IgD-negative memory B cell (primary cell): ENCODE data around the gene CHST11. TPM values are rescaled to one million over a fixed set of nuclear protein-coding genes. Genes with fewer than 3 reads are reported as not detected.

Experiments used
- H3K27ac Mint-ChIP-seq, 3 donors: one replicate each; pipeline ENCODE4 v1.8.0; 2020 to 2022; ENCODE audit warnings: mild to moderate bottlenecking in 3 of 3, mixed read lengths in 3 of 3, moderate library complexity in 1 of 3
- H3K27me3 Mint-ChIP-seq: one replicate; pipeline ENCODE4 v1.8.0; 2021; ENCODE audit warnings: mixed read lengths
- H3K36me3 Mint-ChIP-seq: one replicate; pipeline ENCODE4 v1.8.0; 2020; ENCODE audit warnings: mild to moderate bottlenecking, mixed read lengths
- H3K4me1 Mint-ChIP-seq, 3 donors: one replicate each; pipeline ENCODE4 v1.8.0; 2020 to 2022; ENCODE audit warnings: mixed read lengths in 3 of 3, mild to moderate bottlenecking in 1 of 3
- H3K4me3 Mint-ChIP-seq, 4 donors: one replicate each; pipeline ENCODE4 v1.8.0; 2020 to 2022; ENCODE audit warnings: mild to moderate bottlenecking in 4 of 4, mixed read lengths in 4 of 4, moderate library complexity in 3 of 4
- H3K9me3 Mint-ChIP-seq, 3 donors: one replicate each; pipeline ENCODE4 v1.8.0; 2020 to 2021; ENCODE audit warnings: mixed read lengths in 3 of 3, mild to moderate bottlenecking in 1 of 3
- polyA plus RNA-seq: library from polyadenylated mRNA; unstranded; fragments of 300-500 nt; fragmentation: Illumina TruSeq; gene quantifications from one replicate; pipeline ENCODE4 v1.2.3, GENCODE V29; 2021

Gene CHST11
- polyA plus RNA-seq, 1 donor from 2014 or later: 41.7 TPM

GRCh38 chr12:104576187-104576778 is 119.5 kb downstream of the CHST11 start:
- H3K4me3 Mint-ChIP-seq: no peak overlapping the region
- H3K36me3 Mint-ChIP-seq: peaks cover 9% of the 10 kb centered on the region
- H3K9me3 Mint-ChIP-seq: no peaks in the 10 kb centered on the region
- peaks cover 45 to 54% (median 48%) of the 10 kb centered on the region in 3 donors for H3K4me1 Mint-ChIP-seq
- H3K27me3 Mint-ChIP-seq: no peaks in the 10 kb centered on the region
- H3K27ac Mint-ChIP-seq: no peak overlapping the region

- peaks cover 9% of the 10 kb centered on the region for H3K36me3 Mint-ChIP-seq
- H3K27me3 Mint-ChIP-seq: no peaks in the 10 kb centered on the region
- H3K4me1 Mint-ChIP-seq: peaks cover 44 to 57% (median 49%) of the 10 kb centered on the region in 3 donors
- H3K9me3 Mint-ChIP-seq: no peaks in the 10 kb centered on the region
- peak overlapping the region in 1 of 3 donors; percentile 92 for H3K27ac Mint-ChIP-seq
- no peak overlapping the region for H3K4me3 Mint-ChIP-seq
Observed at GRCh38 chr12:104576980-104577580, 120.3 kb downstream of the CHST11 start.

DNA sequence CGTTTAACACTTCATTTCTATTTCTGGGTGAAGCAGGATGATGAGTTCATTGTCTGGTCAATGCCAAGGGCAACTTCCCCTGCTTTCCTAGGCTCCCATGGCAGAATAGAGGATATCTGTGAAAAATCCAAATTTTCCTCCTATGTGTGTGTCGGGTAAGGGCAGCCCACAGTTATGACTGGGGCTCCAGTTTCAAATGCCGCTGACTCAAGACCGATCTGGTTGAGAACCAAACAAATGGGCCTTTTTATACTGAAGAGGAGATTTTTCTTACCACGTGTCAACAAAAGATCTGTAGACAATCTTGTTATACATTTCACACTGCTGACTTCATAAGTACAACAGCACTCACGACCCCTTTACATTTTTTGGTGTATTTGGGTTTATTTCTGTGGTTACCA is 120.8 kb downstream of the CHST11 start:
- Mint-ChIP-seq H3K4me1 (peaks cover 43 to 60% (median 51%) of the 10 kb centered on the region in 3 donors), H3K4me3 (peak overlapping the region in 1 of 4 donors; percentile 46), H3K36me3 (peaks cover 7% of the 10 kb centered on the region), H3K9me3 (no peaks in the 10 kb centered on the region), H3K27me3 (peaks cover 1% of the 10 kb centered on the region), H3K27ac (peak overlapping the region in 2 of 3 donors; percentile 86 to 92)

DNA sequence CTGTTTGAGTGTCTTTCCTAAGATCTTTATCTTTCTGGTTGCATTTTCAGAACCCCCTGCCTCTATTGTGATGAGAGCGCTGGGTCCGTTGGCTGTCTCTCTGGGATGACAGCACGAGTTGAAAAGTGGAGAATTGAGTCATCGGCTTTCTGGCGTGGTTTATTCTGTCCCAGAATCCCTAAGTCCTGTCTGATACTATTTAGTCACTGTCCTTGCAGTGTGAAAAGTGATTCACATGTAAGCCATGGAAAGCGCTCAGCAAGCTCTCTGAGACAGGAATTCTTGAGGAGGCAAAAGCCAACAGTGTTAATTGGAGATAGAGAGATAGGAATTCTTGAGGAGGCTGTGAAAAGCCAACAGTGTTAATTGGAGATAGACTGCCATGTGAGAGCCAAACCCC is 121.7 kb downstream of the CHST11 start:
- H3K27ac Mint-ChIP-seq: peak overlapping the region in 1 of 3 donors; percentile 92
- peaks cover 4% of the 10 kb centered on the region for H3K36me3 Mint-ChIP-seq
- no peak overlapping the region for H3K4me3 Mint-ChIP-seq
- H3K27me3 Mint-ChIP-seq: peaks cover 3% of the 10 kb centered on the region
- H3K4me1 Mint-ChIP-seq: peaks cover 46 to 68% (median 56%) of the 10 kb centered on the region in 3 donors
- H3K9me3 Mint-ChIP-seq: no peaks in the 10 kb centered on the region

DNA sequence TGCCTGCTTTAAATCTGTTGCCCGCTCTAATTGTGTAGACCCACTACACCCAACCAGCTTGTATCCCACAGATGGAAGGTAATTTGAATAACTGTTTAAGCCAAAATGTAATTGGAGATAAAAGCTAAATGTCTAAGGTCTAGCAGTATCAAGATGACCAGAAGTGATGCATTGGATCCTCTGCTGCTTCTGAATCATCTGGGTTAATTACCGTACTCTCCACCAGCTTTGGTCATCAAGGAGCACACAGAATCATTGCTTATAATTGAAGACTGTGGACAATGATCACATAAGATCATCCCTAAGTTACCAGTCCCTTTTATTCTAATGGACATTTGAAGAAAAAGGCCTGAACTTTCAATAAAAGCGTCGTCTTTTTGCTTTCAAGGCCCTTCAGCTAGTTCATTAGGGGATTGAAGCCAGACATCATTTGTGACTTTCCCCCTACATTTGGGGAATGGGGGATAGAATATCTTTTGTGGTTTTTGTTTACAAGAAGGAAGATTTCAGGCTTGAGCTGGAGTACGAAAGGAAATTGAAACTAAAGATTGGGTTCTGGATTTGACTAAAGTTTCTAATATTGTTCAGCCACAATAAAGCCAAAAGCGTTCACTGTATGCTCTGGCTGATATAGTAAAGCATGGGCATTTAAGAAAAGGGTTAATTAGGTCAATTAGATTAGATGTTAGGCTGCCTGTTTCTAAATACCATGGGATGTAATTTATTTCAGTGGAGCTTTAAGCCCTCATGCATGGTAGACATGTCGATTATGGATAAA is 123.2 kb downstream of the CHST11 start:
- H3K4me3 Mint-ChIP-seq: peak overlapping the region in 2 of 4 donors; percentile 61 to 67
- peaks cover 57 to 77% (median 64%) of the 10 kb centered on the region in 3 donors for H3K4me1 Mint-ChIP-seq
- peak overlapping the region in 2 of 3 donors; percentile 27 to 93 for H3K27ac Mint-ChIP-seq
- no peaks in the 10 kb centered on the region for H3K9me3 Mint-ChIP-seq
- peaks cover 2% of the 10 kb centered on the region for H3K36me3 Mint-ChIP-seq
- peaks cover 3% of the 10 kb centered on the region for H3K27me3 Mint-ChIP-seq

GRCh38 chr12:104581005-104581570 is 124.3 kb downstream of the CHST11 start:
- Mint-ChIP-seq H3K4me3 (peak overlapping the region in 1 of 4 donors; percentile 67), H3K9me3 (no peaks in the 10 kb centered on the region), H3K36me3 (peaks cover 4% of the 10 kb centered on the region), H3K27ac (peak overlapping the region in 2 of 3 donors; percentile 40 to 93), H3K4me1 (peaks cover 47 to 75% (median 64%) of the 10 kb centered on the region in 3 donors), H3K27me3 (peaks cover 3% of the 10 kb centered on the region)

GRCh38 chr12:104582739-104583138 is 126.0 kb downstream of the CHST11 start:
- H3K4me1 Mint-ChIP-seq: peaks cover 43 to 74% (median 62%) of the 10 kb centered on the region in 3 donors
- peak overlapping the region; percentile 14 to 93 (median 89) for H3K27ac Mint-ChIP-seq
- H3K36me3 Mint-ChIP-seq: peaks cover 6% of the 10 kb centered on the region
- H3K9me3 Mint-ChIP-seq: no peaks in the 10 kb centered on the region
- H3K27me3 Mint-ChIP-seq: peaks cover 3% of the 10 kb centered on the region
- peak overlapping the region; percentile 0 to 88 (median 24) for H3K4me3 Mint-ChIP-seq

GRCh38 chr12:104583301-104583700 is 126.6 kb downstream of the CHST11 start:
- peak overlapping the region in 3 of 4 donors; percentile 37 to 88 (median 44) for H3K4me3 Mint-ChIP-seq
- peaks cover 44 to 72% (median 59%) of the 10 kb centered on the region in 3 donors for H3K4me1 Mint-ChIP-seq
- no peaks in the 10 kb centered on the region for H3K9me3 Mint-ChIP-seq
- peak overlapping the region in 2 of 3 donors; percentile 14 to 93 for H3K27ac Mint-ChIP-seq
- H3K36me3 Mint-ChIP-seq: peaks cover 6% of the 10 kb centered on the region
- H3K27me3 Mint-ChIP-seq: peaks cover 3% of the 10 kb centered on the region

DNA sequence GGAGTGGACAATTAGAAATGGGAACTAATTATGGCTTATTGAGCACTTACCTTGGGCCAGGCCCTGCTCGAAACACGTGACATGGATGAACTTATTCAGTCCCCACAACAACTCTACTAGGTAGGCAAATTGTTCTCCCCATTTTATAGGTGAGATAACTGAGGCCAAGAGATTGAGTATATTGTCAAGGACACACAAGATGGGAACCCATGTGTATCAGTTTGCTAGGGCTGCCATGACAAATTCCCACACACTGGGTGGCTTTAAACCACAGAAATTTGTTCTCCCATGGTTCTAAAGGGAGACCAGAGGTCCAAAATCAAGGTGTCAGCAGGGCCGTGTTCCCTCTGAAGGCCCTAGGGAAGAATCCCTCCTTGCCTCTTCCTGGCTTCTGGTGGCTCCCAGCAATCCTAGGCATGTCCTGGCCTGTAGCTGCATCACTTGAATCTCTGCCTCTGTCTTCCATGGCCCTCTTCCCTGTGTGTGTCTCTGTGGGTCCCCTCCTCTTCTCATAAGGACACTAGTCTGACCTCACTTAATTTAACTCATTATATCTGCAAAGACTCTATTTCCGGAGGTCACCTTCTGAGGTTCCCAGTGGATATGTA is 128.8 kb downstream of the CHST11 start:
- H3K4me1 Mint-ChIP-seq: peaks cover 36 to 54% (median 45%) of the 10 kb centered on the region in 3 donors

GRCh38 chr12:104586351-104586919 is 129.7 kb downstream of the CHST11 start:
- Mint-ChIP-seq H3K4me3 (peak overlapping the region in 1 of 4 donors; percentile 65), H3K4me1 (peaks cover 30 to 47% (median 36%) of the 10 kb centered on the region in 3 donors), H3K9me3 (no peaks in the 10 kb centered on the region), H3K36me3 (peaks cover 11% of the 10 kb centered on the region), H3K27ac (no peak overlapping the region), H3K27me3 (peaks cover 3% of the 10 kb centered on the region)

More for the DNA sequence above, 128.8 kb downstream of the CHST11 start:
- no peaks in the 10 kb centered on the region for H3K9me3 Mint-ChIP-seq
- H3K27ac Mint-ChIP-seq: peak overlapping the region in 1 of 3 donors; percentile 91
- peak overlapping the region in 1 of 4 donors; percentile 84 for H3K4me3 Mint-ChIP-seq
- peaks cover 6% of the 10 kb centered on the region for H3K36me3 Mint-ChIP-seq
- peaks cover 3% of the 10 kb centered on the region for H3K27me3 Mint-ChIP-seq

GRCh38 chr12:104588047-104588920 is 131.5 kb downstream of the CHST11 start:
- peak overlapping the region in 1 of 4 donors; percentile 45 for H3K4me3 Mint-ChIP-seq
- H3K27me3 Mint-ChIP-seq: no peaks in the 10 kb centered on the region
- peaks cover 22 to 31% (median 24%) of the 10 kb centered on the region in 3 donors for H3K4me1 Mint-ChIP-seq
- H3K27ac Mint-ChIP-seq: no peak overlapping the region
- peaks cover 11% of the 10 kb centered on the region for H3K36me3 Mint-ChIP-seq
- no peaks in the 10 kb centered on the region for H3K9me3 Mint-ChIP-seq

DNA sequence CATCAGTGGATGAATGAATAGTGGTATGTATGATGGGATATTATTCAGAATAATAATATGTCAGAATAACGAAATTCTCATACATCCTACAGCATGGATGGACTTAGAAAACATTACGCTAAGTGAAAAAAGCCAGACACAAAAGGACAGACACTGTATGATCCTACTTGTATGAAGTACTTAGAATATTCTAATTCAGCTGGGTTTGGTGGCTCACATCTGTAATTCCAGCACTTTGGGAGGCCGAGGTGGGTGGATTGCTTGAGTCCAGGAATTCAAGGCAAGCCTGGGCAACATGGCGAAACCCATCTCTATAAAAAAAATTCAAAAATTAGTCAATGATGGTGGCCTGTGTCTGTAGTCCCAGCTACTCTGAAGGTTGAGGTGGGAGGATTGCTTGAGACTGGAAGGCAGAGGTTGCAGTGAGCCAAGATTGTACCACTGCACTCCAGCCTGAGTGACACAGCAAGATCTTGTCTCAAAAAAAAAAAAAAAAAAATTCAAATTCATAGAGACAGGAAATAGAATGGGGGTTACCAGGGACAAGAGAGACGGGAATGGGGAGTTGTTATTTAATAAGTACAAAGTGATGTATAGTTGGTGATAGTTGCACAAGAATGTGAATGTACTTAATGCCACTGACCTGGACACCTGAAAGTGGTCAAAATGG is 132.3 kb downstream of the CHST11 start:
- Mint-ChIP-seq H3K27ac (no peak overlapping the region), H3K27me3 (no peaks in the 10 kb centered on the region), H3K4me3 (peak overlapping the region in 2 of 4 donors; percentile 45 to 67), H3K4me1 (peaks cover 15 to 28% (median 16%) of the 10 kb centered on the region in 3 donors), H3K36me3 (peaks cover 11% of the 10 kb centered on the region), H3K9me3 (no peaks in the 10 kb centered on the region)

DNA sequence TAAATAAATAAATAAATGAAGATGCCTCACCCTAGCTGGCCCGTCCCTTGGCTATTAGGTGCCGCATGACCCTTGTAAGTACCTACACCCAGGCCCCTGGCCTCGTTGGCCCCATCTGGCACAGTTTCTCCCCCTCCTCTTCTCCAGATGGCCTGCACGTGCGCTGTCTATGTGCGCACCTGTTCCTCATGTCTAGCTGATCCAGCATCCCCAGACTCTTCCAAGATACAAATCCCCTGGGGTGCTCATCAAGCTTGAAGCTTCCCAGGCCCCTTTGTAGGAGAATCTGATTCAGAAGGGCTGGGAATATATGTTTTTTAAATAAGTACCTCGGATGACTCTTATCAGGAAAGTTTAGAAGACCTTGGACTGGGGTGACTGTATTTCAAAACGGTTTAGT is 133.3 kb downstream of the CHST11 start:
- H3K4me3 Mint-ChIP-seq: no peak overlapping the region
- no peak overlapping the region for H3K27ac Mint-ChIP-seq
- H3K36me3 Mint-ChIP-seq: peaks cover 9% of the 10 kb centered on the region
- H3K9me3 Mint-ChIP-seq: no peaks in the 10 kb centered on the region
- H3K4me1 Mint-ChIP-seq: peaks cover 13 to 23% (median 18%) of the 10 kb centered on the region in 3 donors
- no peaks in the 10 kb centered on the region for H3K27me3 Mint-ChIP-seq
